Natural killer cell (primary cell): Measurements from ENCODE around the gene CAMTA1. TPM values are rescaled to one million over a fixed set of nuclear protein-coding genes. Genes with fewer than 3 reads are reported as not detected.

Source experiments
- ATAC-seq, 3 donors: fragments of 150-1000 bp in 2 of 3; fragments of 200-7000 bp in 1 of 3; cut with Tn5 transposase; 1 replicate in 1 of 3; 2 replicates in 2 of 3; pipeline ENCODE4 v1.10.0; 2021; ENCODE audit warnings: mild to moderate bottlenecking in 2 of 3, moderate library complexity in 2 of 3
- DNase-seq, 2 donors: peaks; one replicate each; pipeline versions ENCODE4 v3.0.0 to v3.0.0-alpha.2; 2013 to 2021; ENCODE audit warnings: mixed read lengths in 1 of 2
- H3K27ac ChIP-seq: one replicate; pipeline ENCODE4 v1.5.1; 2013; ENCODE audit warnings: mild to moderate bottlenecking, low read length
- H3K27me3 ChIP-seq: one replicate; pipeline ENCODE4 v1.6.1; 2013; ENCODE audit warnings: low read length; ENCODE audit not compliant: control insufficient read depth, insufficient read depth
- H3K36me3 ChIP-seq: one replicate; pipeline ENCODE4 v1.6.1; 2013; ENCODE audit warnings: low read length; ENCODE audit not compliant: control insufficient read depth, insufficient read depth
- H3K4me1 ChIP-seq: one replicate; pipeline ENCODE4 v1.6.1; 2013; ENCODE audit warnings: low read length; ENCODE audit not compliant: control insufficient read depth, insufficient read depth
- H3K4me3 ChIP-seq: one replicate; pipeline ENCODE4 v1.5.1; 2013; ENCODE audit warnings: low read length
- H3K9me3 ChIP-seq: one replicate; pipeline ENCODE4 v1.6.1; 2013; ENCODE audit warnings: low read length; ENCODE audit not compliant: control insufficient read depth, insufficient read depth
- H3K27ac Mint-ChIP-seq, 2 donors: one replicate each; pipeline ENCODE4 v1.8.0; 2022; ENCODE audit warnings: mild to moderate bottlenecking in 2 of 2, mixed read lengths in 2 of 2, moderate library complexity in 1 of 2
- H3K27me3 Mint-ChIP-seq, 2 donors: one replicate each; pipeline ENCODE4 v1.8.0; 2022; ENCODE audit warnings: low read depth in 2 of 2, mixed read lengths in 2 of 2
- H3K36me3 Mint-ChIP-seq: one replicate; pipeline ENCODE4 v1.8.0; 2022; ENCODE audit warnings: mixed read lengths
- H3K4me1 Mint-ChIP-seq, 2 donors: one replicate each; pipeline ENCODE4 v1.8.0; 2022; ENCODE audit warnings: mixed read lengths in 2 of 2
- H3K4me3 Mint-ChIP-seq: one replicate; pipeline ENCODE4 v1.8.0; 2022; ENCODE audit warnings: mild to moderate bottlenecking, moderate library complexity, mixed read lengths
- H3K9me3 Mint-ChIP-seq, 2 donors: one replicate each; pipeline ENCODE4 v1.8.0; 2022; ENCODE audit warnings: mixed read lengths in 2 of 2
- CTCF ChIP-seq: fragments of 200-600 bp; IDR thresholded peaks from one replicate; pipeline ENCODE4 v1.8.0; 2022; ENCODE audit warnings: antibody characterized with exemption
- WGBS: methylation state at CpG from one replicate; pipeline ENCODE4 v1.1.7; 2013; ENCODE audit warnings: missing lambda C conversion rate; ENCODE audit not compliant: insufficient coverage; 5-methylcytosine and 5-hydroxymethylcytosine counted together
- intact Hi-C: fragments of 100-400 bp; cut with micrococcal nuclease; formaldehyde crosslinking; loops from one replicate; pipeline ENCODE4 v1.14.2; 2022
- total RNA-seq, 4 donors: library from RNA; stranded (reverse); fragments of 120-200 nt in 1 of 4; gene quantifications; one replicate each; pipeline versions ENCODE4 v1.2.3 to v1.2.4, GENCODE V29; 2013 to 2022

Gene CAMTA1
- total RNA-seq, 3 donors from 2014 or later (not counting 1 experiment from before 2014, with no cell fraction given), result 40.6 to 53.3 (median 44.9) TPM

GRCh38 chr1:7398982-7399381 is 613.7 kb downstream of the CAMTA1 start:
- 67% methylated on average over 1 of the region's 1 CpG for WGBS
- H3K9me3 Mint-ChIP-seq, result peaks cover 3 to 6% of the 10 kb centered on the region in 2 donors
- H3K27ac Mint-ChIP-seq, result no peak overlapping the region
- no peaks in the 10 kb centered on the region for H3K9me3 ChIP-seq
- DNase-seq (no peak), ATAC-seq (no peak)
- H3K27me3 ChIP-seq, result peaks cover 2% of the 10 kb centered on the region
- H3K36me3 Mint-ChIP-seq, result peaks cover 9% of the 10 kb centered on the region
- no peak overlapping the region for H3K4me3 Mint-ChIP-seq
- no peaks in the 10 kb centered on the region for H3K4me1 Mint-ChIP-seq
- H3K4me1 ChIP-seq, result no peaks in the 10 kb centered on the region
- intact Hi-C loops, result no loop called here
- no peak overlapping the region for H3K4me3 ChIP-seq
- H3K27ac ChIP-seq, result no peak overlapping the region
- H3K36me3 ChIP-seq, result no peaks in the 10 kb centered on the region
- H3K27me3 Mint-ChIP-seq, result peaks cover 29 to 85% of the 10 kb centered on the region in 2 donors
- TF ChIP-seq CTCF, result no peak

GRCh38 chr1:7399514-7400125 is 614.4 kb downstream of the CAMTA1 start:
- ATAC-seq, result no peak
- Histone ChIP-seq H3K27ac (no peak overlapping the region), H3K27me3 (peaks cover 2% of the 10 kb centered on the region), H3K4me1 (no peaks in the 10 kb centered on the region), H3K4me3 (no peak overlapping the region), H3K36me3 (no peaks in the 10 kb centered on the region), H3K9me3 (no peaks in the 10 kb centered on the region)
- TF ChIP-seq CTCF, result no peak
- no peak overlapping the region for H3K27ac Mint-ChIP-seq
- intact Hi-C loops, result no loop called here
- H3K4me1 Mint-ChIP-seq, result no peaks in the 10 kb centered on the region
- no peak for DNase-seq
- H3K9me3 Mint-ChIP-seq, result peaks cover 3 to 6% of the 10 kb centered on the region in 2 donors
- WGBS, result no CpG with 5 or more reads among the region's 1 CpG
- H3K27me3 Mint-ChIP-seq, result peaks cover 29 to 80% of the 10 kb centered on the region in 2 donors
- H3K36me3 Mint-ChIP-seq, result peaks cover 9% of the 10 kb centered on the region
- no peak overlapping the region for H3K4me3 Mint-ChIP-seq

GRCh38 chr1:7400566-7400965 is 615.3 kb downstream of the CAMTA1 start:
- no peak overlapping the region for H3K4me3 Mint-ChIP-seq
- H3K36me3 ChIP-seq, result no peaks in the 10 kb centered on the region
- H3K4me1 ChIP-seq, result no peaks in the 10 kb centered on the region
- no peaks in the 10 kb centered on the region for H3K4me1 Mint-ChIP-seq
- peaks cover 2 to 3% of the 10 kb centered on the region in 2 donors for H3K9me3 Mint-ChIP-seq
- H3K4me3 ChIP-seq, result no peak overlapping the region
- H3K36me3 Mint-ChIP-seq, result peaks cover 6% of the 10 kb centered on the region
- peaks cover 24 to 71% of the 10 kb centered on the region in 2 donors for H3K27me3 Mint-ChIP-seq
- WGBS, result 60% methylated on average over 1 of the region's 1 CpG
- intact Hi-C loops, result no loop called here
- DNase-seq, result no peak
- no peaks in the 10 kb centered on the region for H3K9me3 ChIP-seq
- H3K27ac ChIP-seq, result no peak overlapping the region
- H3K27me3 ChIP-seq, result peaks cover 2% of the 10 kb centered on the region
- ATAC-seq, result no peak
- no peak overlapping the region for H3K27ac Mint-ChIP-seq
- TF ChIP-seq CTCF, result no peak
